GM19463 (cell line): ENCODE data around the gene OAT.
A peak's percentile ranks its signal among the peaks of the same experiment; 100 is the strongest.

Source experiments
- ATAC-seq: cut with Tn5 transposase; IDR thresholded peaks from one replicate; pipeline ENCODE4 v1.9.1; 2021; ENCODE audit warnings: mild to moderate bottlenecking, moderate library complexity; ENCODE audit not compliant: unreplicated experiment

OAT gene

DNA sequence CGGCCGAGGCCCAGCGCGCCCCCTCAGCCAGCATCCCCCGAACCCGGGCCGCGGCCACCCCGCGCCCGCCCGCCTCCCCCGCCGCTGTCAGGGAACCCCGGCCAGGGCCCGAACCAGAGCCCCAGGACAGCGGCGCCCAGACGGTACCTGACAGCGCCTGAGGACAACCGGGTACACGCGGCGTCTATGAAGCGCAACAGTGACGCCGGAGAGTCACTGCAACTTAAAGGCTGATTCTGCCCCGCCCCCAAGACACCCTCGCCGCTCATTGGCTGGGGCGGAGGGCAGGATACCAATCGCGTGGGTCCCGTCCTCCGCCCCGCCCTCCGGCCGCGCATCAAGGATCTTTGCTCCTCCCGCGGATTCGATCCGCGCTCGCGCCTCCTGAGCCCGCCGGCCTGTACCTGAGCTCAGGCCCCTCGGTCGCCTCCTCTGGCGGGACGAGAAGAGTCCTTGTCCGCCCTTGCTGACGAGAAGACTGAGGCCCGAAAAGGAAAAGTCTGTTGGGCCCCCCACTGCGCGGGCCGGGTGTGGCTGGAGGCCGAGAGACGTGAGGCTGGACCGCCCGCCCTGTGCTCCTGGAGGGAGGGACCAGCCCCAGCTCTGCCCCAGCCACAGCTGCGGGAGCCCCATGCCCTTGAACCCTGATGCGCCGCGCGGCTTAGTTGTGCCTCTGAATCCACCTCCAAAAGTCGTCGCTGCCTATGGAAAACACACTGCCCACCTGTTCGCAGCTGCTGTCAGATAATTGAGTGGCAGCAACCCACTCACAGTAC is at the start of gene OAT:
TSS of gene OAT (minus strand) at position 198 of the 776 bp plus-strand sequence. CDS start 6,752 bp downstream, outside the sequence.
- peak; percentile 98 for ATAC-seq

DNA sequence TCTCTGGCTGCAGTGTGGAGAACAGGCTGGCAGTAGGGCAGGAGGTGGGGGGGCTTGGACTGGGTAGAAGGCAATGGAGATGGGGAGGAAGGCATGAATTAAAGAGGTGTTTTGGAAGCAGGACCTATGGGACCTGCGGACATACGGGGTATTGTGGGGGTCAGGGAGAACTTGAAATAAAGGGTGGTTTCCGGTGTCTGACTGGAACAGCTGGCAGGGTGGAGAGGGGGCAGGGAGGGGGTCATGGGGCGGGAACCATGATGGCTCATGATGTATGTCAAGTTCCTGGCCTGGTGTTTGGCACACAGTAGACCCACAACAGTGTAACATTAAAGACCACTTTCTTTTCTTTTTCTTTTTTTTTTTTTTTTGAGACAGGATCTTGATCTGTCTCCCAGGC is 48.4 kb upstream of the OAT start:
- no peak for ATAC-seq

GRCh38 chr10:124465777-124466488 is 47.2 kb upstream of the OAT start:
- no peak for ATAC-seq

DNA sequence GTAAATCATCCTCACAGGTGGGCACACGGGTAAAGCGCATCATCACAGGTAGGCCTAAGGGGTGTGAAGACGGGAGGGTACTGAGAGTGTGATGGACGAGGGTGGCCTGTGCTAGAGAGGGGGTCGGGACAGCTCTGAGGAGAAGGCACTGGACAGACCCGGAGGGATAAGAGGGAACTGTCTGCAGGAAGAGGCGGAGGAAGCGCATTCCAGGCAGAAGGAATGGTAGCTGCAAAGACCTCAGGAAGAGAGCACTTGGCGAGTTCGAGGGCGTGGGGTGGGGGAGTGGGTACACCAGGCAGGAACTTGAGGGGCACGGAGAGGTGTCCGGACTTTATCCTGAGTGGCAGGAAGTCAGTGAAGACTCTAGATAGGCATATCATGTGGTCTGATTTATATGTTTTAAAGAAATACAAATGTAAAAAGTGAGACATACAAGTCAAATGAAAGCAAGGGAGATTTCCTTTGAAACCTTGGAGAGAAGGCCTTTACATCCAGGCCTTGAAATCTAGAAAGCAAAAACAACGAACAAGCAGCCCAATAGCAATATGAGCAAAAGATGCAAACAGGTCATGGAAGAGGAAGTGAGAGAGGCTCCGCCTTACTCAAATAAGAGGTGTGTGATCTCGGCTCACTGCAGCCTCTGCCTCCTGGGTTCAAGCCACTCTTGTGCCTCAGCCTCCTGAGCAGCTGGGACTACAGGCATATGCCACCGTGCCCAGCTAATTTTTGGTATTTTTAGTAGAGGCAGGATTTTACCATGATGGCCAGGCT is 46.5 kb upstream of the OAT start:
- peak; percentile 28 for ATAC-seq

DNA sequence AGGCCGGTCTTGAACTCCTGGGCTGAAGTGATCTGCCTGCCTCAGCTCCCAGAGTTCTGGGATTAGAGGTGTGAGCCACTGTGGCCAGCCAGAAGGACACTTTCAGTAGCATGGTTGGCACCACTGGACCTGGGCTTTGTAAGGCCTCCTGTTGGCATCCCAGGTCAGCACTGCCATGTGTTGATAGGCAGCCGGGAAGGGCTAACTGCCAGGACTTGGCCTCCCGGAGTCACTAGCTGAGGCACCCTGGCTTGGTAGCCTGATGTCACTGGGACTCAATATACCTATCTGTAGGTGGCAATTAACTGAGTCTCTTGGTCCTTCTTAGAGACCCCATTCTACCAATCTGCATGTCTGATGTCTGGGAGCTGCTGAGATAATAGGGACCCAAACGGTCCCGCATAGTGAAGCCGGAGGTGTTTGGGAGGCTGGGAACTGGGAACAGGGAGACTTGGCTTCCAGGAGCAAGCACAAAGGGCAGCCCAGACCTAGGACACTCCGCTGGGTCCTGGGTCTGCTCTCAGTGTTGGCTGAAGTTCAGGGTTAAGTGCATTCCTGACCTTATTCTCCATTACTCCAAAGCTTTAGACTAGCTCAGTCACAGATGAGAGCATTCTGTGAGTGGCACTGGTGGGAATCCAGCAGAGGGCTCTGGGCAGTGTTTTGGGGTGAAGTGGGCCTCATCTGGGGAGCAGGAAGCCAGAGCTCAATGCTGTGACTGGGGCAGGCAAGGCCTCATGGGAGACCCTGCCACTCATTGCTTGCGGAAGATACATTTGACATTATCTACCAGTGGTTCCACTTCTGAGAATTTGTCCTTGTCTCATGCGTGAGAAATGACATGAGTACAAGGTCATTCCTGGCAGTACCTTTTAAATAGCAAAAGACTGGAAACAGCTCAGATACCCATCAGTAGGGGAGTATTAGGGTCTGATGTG is 45.6 kb upstream of the OAT start:
- no peak for ATAC-seq

- no peak for ATAC-seq
Observed at GRCh38 chr10:124462348-124462695, 43.6 kb upstream of the OAT start.

- peak; percentile 95 for ATAC-seq
Observed at GRCh38 chr10:124461642-124462347, 43.1 kb upstream of the OAT start, which contains the start of gene LHPP. Gene LHPP, plus strand, starts transcription at chr10:124461823. Its CDS starts 40 bp downstream, at chr10:124461863.

DNA sequence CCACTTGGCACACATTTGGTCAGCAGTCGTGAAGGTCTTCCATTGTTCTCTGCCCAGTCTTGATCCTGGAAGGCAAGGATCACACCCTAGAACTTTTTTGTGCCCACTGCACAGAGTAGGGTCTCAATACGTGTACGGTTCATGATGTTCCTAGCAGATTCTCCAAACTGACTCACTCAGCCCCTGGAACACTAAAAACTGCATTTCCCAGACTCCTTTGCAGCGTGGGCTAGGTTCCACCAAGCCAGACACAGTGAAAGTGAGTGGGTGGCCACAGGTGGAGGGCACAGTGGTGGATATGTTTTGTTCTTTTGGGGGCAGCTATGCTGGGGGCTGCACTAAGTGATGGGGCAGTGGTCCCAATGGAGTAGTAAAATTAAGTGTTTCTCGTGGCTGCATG is 41.4 kb upstream of the OAT start:
- ATAC-seq = no peak

DNA sequence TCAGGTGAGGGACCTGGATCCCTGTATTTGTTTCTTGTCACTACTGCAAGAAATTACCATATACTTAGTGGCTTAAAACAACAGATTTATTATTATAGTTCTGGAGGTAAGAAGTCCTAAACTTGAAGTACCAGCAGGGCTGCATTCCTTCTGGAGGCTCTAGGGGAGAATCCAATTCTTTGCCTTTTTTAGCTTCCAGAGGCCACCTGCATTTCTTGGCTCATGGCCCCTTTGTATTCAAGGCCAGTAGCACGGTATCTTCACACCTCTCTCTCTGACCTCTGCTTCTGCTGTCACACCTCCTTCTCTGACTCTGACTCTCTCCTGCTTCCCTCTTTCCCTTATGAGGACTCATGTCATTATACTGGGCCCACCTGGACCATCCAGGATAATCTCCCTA is 40.7 kb upstream of the OAT start:
- no peak for ATAC-seq

DNA sequence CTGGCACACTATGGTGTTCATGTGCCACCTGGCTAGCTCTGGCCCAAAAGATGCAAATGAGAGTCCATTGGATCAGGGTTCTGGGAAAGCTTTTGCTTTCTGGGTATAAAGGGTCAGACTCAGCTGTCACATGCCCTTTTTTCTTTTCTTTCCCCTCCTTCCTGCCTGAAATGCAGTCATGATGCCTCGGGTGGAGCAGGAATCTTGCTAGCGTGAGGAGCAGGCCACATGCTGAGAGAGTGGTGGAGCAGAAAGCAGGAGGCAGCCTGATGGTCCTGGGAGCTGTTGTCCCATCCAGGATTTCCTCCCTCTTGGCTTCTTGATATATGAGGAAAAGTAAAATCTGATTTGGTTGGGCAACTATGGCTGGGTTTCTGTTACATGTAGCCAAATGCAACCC is 40.2 kb upstream of the OAT start:
- ATAC-seq = no peak

DNA sequence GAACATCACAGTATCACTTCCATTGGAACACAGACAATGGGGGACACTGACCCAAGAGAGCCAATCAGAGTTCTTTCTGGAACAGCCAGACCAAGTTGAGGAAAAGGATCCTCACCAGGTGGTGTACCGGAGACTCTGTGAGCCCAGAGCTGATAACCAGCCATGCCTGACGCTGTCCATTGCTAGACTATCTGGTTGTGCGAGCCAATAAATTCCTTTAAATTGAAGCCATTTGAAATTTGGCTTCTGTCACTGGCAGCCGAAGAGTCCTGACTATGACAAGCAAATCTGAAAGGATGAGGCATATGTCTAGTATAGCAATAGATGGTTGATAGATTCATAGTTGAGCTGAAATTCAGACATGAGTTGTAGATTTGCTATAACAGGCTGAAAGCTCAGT is 39.8 kb upstream of the OAT start:
- ATAC-seq = no peak

DNA sequence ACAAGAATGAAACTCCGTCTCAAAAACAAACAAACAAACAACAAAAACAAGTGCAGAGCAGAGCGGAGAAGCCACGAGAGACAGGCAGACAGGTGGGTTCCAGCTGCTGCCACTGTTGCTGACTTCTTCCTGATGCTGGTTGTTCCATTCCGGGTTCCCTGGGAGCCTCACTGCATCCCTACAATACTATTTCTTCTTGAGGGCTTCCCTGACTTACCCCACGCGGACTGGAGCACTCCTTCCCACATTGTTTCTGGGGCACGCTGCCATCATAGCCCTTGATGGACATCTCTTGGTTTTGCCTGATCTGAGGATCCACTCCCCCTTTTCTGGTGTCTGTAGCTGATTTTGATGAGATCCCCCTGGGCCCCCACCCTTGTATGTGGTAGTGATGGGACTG is 36.7 kb upstream of the OAT start:
- ATAC-seq = no peak

DNA sequence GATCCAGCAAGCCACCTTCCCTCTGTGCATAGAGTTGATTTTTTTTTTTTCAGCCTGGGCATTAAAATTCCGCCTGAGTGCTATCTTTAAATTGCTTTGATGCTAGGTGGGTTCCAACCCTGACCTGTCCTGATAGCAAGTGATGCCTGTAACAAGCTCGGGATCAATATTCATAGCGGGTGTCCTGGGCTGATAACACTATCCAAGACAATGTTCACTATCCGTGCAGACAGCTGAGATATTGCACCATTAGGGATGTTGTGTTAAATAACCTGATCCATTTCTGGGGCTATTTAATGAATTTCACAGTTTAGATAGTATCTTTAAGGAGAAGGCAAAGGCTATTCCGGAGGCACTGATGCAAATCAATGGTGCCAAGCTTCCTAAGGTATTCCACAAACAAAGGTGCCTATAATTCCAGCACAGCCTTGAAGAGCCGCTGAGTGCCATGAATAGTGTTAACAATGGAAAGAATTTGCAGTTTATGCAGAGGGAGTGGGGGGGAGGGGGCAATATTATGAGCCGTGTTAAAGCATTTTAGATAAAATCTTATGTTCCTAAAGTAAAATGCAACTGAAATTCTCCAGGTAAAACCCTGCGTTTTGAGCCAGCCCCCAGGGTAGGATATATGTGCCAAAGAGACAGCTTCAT is 35.4 kb upstream of the OAT start:
- no peak for ATAC-seq

DNA sequence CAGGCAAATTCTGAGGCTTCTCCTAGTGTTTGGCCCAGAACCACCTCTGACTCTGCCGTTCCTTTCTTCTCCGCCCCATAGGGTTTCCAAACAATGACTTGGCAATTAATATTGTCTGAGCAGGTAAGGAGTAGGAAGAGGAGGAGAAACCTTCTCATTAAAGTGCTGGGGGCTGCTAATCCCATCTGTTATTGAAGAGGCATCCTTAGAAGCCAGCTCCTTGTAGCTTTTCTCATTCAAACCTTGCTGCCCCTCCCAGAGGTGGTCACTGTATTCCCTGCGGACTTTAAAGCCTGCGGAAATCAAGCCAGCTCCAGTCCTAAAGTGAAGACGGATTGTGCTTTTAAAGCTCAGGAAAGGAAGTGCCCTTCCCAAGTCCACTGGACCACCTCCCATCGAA is 32.6 kb upstream of the OAT start:
- ATAC-seq = no peak

- ATAC-seq = no peak
Observed at GRCh38 chr10:124450783-124451057, 32.0 kb upstream of the OAT start.

DNA sequence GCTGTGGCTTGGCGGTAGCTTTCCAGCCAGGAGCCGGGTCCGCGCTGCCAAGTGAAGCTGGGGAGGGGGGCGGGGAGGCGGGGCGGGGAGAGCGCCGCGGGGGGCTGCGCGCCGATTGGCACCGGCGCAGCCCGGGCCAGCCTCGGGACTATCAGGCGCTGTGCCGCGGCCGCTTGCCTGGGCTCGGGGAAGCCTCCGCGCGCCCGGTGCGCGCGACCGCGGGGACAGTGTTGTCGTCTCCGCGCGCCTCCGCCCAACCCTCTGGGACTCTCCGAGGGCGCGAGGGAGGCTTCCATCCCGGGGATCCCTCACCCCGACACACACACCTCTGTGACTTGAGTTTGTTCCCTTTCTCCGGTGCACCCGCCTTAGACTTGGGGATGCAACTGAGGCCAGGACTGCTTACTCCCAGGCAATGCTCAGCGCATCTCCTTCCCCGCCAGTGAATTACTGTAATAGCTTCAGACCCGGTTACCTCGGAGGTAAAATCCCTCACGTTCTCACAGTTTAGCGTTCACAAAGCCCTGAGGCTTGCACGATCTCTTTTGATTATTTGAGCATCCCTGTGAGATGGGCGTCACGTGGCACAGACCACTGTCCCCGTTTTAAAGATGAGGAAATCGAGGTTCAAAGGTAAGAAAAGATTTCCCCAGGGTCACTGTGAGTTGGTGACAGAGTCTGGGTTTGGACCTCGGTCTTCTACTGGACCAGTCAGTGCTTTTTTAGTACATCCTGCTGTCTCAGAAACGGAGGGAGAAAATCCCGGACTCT is 31.5 kb upstream of the OAT start, which contains the start of gene NKX1-2:
TSS of gene NKX1-2 (minus strand) at position 24 of the 771 bp plus-strand sequence. CDS start 92 bp downstream, outside the sequence.
- no peak for ATAC-seq

GRCh38 chr10:124449170-124450011 is 30.7 kb upstream of the OAT start:
- ATAC-seq = no peak

DNA sequence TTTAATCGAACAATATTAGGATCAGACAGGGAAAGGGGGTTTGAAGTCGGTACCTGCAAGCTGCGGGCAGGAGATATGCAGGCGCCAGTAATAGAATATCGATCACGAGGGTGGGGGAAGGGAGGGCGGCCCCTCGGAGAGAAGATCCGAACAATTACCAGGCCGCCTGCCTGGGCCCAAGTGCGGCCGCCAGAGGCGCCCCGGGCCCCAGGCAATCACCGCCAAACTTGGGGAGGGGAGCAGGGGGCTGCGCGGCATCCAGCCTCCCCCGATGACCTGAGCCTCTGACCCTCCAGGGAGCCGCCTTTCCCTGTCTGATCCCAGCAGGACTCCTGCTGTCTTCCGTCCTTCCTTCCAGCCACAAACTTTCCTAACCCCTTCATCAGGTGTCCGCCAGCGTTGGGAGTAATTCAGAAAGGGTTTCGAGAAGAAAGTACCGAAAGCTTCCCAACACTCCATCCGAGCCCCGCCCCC is 30.0 kb upstream of the OAT start:
- ATAC-seq = no peak
